ENCODE results near the gene PANK4.

GRCh38 chr1:2462819-2463218 lies 63.6 kb downstream of the PANK4 start:
- TF ChIP-seq CTCF (IDR thresholded peaks at IDR 0.05; ENCODE audit: control extremely low read depth in 1 of 3, insufficient read depth in 1 of 3, low read depth in 1 of 3, low read length in 3 of 3) (no peak), HDAC6 (IDR thresholded peaks at IDR 0.05; ENCODE audit: low read depth, low read length) (no peak), HDAC2 (IDR thresholded peaks at IDR 0.05; ENCODE audit: borderline replicate concordance in 1 of 2, low read depth in 2 of 2, low read length in 2 of 2) (no peak)

All from H1 (cell line).